ENCODE measurements around the gene GFY.

The GFY gene

DNA sequence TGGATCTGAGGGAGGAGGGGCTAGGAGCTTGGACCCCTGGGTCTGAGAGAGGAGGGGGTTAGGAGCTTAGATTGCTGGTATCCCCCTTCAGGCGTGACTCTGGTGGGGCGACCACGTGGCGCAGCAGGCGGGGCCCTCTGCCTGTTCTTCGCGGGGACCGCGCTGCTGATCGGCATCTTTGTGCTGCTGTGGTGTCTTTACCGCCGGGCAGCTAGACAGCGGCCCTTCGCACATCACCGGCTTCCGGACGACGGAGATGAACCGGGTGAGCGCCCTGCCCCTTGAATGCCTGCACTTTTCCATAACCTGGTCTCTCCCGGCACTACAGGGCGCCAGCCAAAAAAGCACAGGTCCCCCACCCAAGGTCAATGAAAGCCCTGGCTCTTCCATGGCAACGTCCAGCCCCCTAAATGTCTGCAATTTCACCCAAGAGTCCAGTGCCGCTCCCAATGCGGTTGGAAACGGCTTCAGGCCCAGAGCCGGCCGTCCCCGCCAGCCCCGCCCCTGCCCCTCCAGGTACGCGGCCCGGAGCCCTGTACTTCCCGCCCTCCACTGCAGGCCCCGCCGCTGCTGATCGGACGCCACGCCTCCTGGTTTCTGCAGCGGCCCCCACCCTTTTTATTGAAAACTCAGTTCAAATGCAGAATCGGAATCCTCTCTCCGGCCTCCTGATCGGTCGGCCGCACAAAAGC is 2.8 kb downstream of the GFY start:
- peak overlapping the region; percentile 43 for H3K4me2 ChIP-seq (ENCODE audit: low read length)
- H2BK15ac ChIP-seq (replicated peaks; ENCODE audit: low read depth): no peak overlapping the region
- H4K5ac ChIP-seq (ENCODE audit: low read length): no peak overlapping the region
- H3K18ac ChIP-seq (ENCODE audit: low read length): peak overlapping the region; percentile 15
- WGBS (ENCODE audit: extremely low coverage, insufficient coverage, low lambda C conversion rate): no CpG with 5 or more reads among the region's 45 CpGs
- no peak overlapping the region for H3K23ac ChIP-seq (ENCODE audit: low read length)
- peaks cover 26% of the 10 kb centered on the region for H3K27me3 ChIP-seq (ENCODE audit: insufficient read depth, low read length, poor library complexity)
- no peak overlapping the region for H2BK5ac ChIP-seq (ENCODE audit: low read length)
- DNase-seq: peak; percentile 60
- H4K8ac ChIP-seq (ENCODE audit: low read depth, low read length): no peak overlapping the region
- no peak overlapping the region for H3K4ac ChIP-seq (ENCODE audit: low read depth, low read length)
- H3K79me2 ChIP-seq (ENCODE audit: control insufficient read depth, insufficient read depth, low read length): no peaks in the 10 kb centered on the region
- no peaks in the 10 kb centered on the region for H3K36me3 ChIP-seq (ENCODE audit: control insufficient read depth, insufficient read depth, low read length)
- H3K27ac ChIP-seq (ENCODE audit: low read depth, low read length): no peak overlapping the region
- H3K79me1 ChIP-seq (ENCODE audit: low read length): no peaks in the 10 kb centered on the region
- H2AK5ac ChIP-seq (ENCODE audit: low read length): no peak overlapping the region
- H3K4me1 ChIP-seq (ENCODE audit: control insufficient read depth, low read depth, low read length): no peaks in the 10 kb centered on the region
- H3K56ac ChIP-seq (ENCODE audit: low read length): peak overlapping the region; percentile 79
- peak overlapping the region; percentile 57 for H3K9ac ChIP-seq (ENCODE audit: low read length)
- H3K4me3 ChIP-seq (ENCODE audit: low read length): peak overlapping the region; percentile 14
- no peak overlapping the region for H2BK120ac ChIP-seq (ENCODE audit: low read depth, low read length)

DNA sequence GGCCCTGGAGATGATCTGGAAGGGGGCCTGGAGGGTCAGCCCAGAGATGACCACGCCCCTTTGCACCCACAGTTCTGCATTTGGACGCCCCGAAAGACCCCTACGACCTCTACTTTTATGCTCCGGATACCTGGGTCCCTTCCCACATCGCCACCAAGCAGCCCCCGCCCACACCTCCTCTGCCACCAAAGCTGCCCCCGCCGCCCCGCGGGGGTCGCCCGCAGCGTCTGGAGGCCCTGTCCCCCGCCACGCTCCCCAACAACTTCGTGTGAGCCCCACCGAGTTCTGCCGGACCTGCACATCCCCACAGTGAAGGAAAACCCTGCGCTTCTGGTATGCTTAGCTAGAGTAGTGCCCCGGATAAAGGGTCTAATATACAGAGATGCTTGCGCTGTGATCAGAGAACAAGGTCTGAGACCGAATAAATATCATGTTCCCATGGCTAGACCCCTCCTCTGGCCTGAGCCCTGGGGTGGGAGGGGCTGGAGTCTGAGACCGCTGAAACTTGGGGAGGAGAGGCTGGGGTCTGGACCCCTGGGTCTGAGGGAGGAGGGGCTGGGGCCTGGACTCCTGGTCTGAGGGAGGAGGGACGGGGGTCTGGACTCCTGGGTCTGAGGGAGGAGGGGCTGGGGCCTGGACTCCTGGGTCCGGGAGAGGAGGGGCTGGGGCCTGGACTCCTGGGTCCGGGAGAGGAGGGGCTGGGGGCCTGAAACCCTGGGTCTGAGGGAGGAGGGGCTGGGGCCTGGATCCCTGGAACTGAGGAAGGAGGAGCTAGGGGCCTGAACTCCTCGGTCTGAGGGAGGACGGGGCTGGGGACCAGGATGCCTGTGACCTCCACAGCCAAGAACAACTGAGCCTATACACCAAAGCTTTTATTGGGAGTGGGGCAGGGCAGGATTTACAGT is 3.6 kb downstream of the GFY start:
- no peak overlapping the region for H3K4ac ChIP-seq (ENCODE audit: low read depth, low read length)
- no peak overlapping the region for H3K23ac ChIP-seq (ENCODE audit: low read length)
- H2BK5ac ChIP-seq (ENCODE audit: low read length): no peak overlapping the region
- H3K27me3 ChIP-seq (ENCODE audit: insufficient read depth, low read length, poor library complexity): peaks cover 22% of the 10 kb centered on the region
- no peaks in the 10 kb centered on the region for H3K4me1 ChIP-seq (ENCODE audit: control insufficient read depth, low read depth, low read length)
- no peaks in the 10 kb centered on the region for H3K79me2 ChIP-seq (ENCODE audit: control insufficient read depth, insufficient read depth, low read length)
- no peak for DNase-seq
- H2BK15ac ChIP-seq (replicated peaks; ENCODE audit: low read depth): no peak overlapping the region
- H3K9ac ChIP-seq (ENCODE audit: low read length): peak overlapping the region; percentile 51
- WGBS (ENCODE audit: extremely low coverage, insufficient coverage, low lambda C conversion rate): no CpG with 5 or more reads among the region's 29 CpGs
- no peak overlapping the region for H3K18ac ChIP-seq (ENCODE audit: low read length)
- H3K79me1 ChIP-seq (ENCODE audit: low read length): no peaks in the 10 kb centered on the region
- peak overlapping the region; percentile 34 for H3K4me2 ChIP-seq (ENCODE audit: low read length)
- H2AK5ac ChIP-seq (ENCODE audit: low read length): no peak overlapping the region
- H4K8ac ChIP-seq (ENCODE audit: low read depth, low read length): no peak overlapping the region
- H3K27ac ChIP-seq (ENCODE audit: low read depth, low read length): no peak overlapping the region
- no peaks in the 10 kb centered on the region for H3K36me3 ChIP-seq (ENCODE audit: control insufficient read depth, insufficient read depth, low read length)
- H3K56ac ChIP-seq (ENCODE audit: low read length): peak overlapping the region; percentile 62
- no peak overlapping the region for H2BK120ac ChIP-seq (ENCODE audit: low read depth, low read length)
- no peak overlapping the region for H4K5ac ChIP-seq (ENCODE audit: low read length)
- peak overlapping the region; percentile 14 for H3K4me3 ChIP-seq (ENCODE audit: low read length)

DNA sequence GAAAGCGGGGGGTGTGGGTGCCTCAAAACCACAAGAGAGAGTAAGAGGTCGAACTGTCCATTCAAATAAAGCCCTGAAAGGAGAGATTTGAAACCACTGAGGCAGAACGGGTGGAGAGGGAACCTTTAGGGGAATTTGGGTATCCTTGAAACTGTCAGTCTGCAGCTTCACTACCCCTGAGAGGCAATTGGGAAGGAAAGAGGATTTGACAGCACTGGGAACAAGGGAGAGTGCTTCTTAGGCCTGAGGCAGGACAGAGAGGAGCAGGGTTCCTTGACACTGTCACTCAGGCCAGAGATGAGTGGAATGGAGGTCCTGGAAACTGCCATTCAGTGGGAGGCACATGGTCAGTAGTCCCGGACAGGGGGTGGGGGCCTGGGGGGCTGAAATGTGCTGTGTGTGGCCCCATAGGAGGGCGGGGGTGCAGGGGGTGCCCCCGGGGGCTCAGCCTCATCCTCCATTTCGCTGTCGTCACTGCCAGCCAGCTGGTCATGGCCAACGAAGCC is 5.0 kb downstream of the GFY start:
- no peak overlapping the region for H2BK120ac ChIP-seq (ENCODE audit: low read depth, low read length)
- H3K4me1 ChIP-seq (ENCODE audit: control insufficient read depth, low read depth, low read length): no peaks in the 10 kb centered on the region
- DNase-seq: peak; percentile 47
- no peak overlapping the region for H3K4ac ChIP-seq (ENCODE audit: low read depth, low read length)
- no peak overlapping the region for H2BK15ac ChIP-seq (replicated peaks; ENCODE audit: low read depth)
- no peak overlapping the region for H3K56ac ChIP-seq (ENCODE audit: low read length)
- H3K4me2 ChIP-seq (ENCODE audit: low read length): no peak overlapping the region
- peaks cover 16% of the 10 kb centered on the region for H3K27me3 ChIP-seq (ENCODE audit: insufficient read depth, low read length, poor library complexity)
- no peak overlapping the region for H3K23ac ChIP-seq (ENCODE audit: low read length)
- H2AK5ac ChIP-seq (ENCODE audit: low read length): no peak overlapping the region
- H4K8ac ChIP-seq (ENCODE audit: low read depth, low read length): no peak overlapping the region
- H3K18ac ChIP-seq (ENCODE audit: low read length): no peak overlapping the region
- H4K5ac ChIP-seq (ENCODE audit: low read length): no peak overlapping the region
- no peaks in the 10 kb centered on the region for H3K79me2 ChIP-seq (ENCODE audit: control insufficient read depth, insufficient read depth, low read length)
- H3K9ac ChIP-seq (ENCODE audit: low read length): no peak overlapping the region
- no peak overlapping the region for H2BK5ac ChIP-seq (ENCODE audit: low read length)
- no peak overlapping the region for H3K27ac ChIP-seq (ENCODE audit: low read depth, low read length)
- no CpG with 5 or more reads among the region's 9 CpGs for WGBS (ENCODE audit: extremely low coverage, insufficient coverage, low lambda C conversion rate)
- no peaks in the 10 kb centered on the region for H3K36me3 ChIP-seq (ENCODE audit: control insufficient read depth, insufficient read depth, low read length)
- H3K4me3 ChIP-seq (ENCODE audit: low read length): no peak overlapping the region
- no peaks in the 10 kb centered on the region for H3K79me1 ChIP-seq (ENCODE audit: low read length)

DNA sequence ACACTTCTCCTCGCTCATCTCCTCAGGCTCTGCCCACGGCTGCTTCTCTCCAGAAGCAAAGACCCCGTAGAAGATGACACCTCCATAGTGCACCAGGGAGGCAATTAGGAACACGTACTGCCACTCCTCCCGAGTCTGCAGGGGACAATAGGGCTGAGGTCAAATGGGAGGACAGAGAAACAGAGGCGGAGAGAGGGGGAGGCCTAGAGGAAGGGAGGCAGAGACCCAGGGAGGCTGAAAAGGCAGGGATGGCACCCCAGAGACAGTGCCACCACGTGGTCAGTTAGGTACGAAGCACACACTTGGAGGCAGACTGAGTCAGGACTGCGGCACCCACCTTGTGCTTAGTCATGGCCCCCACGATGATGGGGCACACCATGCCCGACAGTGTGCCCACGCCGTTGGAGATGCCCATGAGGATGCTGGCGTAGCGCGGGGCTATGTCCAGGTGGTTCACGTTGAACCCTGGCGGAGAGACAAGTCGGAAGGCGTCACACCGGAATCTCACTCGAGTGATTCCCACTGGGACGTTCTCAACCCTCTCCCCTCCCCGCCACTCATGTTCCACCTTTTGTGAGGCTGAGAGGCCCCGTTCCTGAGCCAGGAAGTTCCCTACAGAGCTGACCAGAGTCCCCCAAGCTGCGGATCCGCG is 5.6 kb downstream of the GFY start:
- peak; percentile 48 for DNase-seq
- Histone ChIP-seq H4K8ac (ENCODE audit: low read depth, low read length) (no peak overlapping the region), H3K27ac (ENCODE audit: low read depth, low read length) (no peak overlapping the region), H3K36me3 (ENCODE audit: control insufficient read depth, insufficient read depth, low read length) (no peaks in the 10 kb centered on the region), H3K79me1 (ENCODE audit: low read length) (no peaks in the 10 kb centered on the region), H3K4me2 (ENCODE audit: low read length) (no peak overlapping the region), H2BK120ac (ENCODE audit: low read depth, low read length) (no peak overlapping the region), H3K9ac (ENCODE audit: low read length) (no peak overlapping the region), H3K27me3 (ENCODE audit: insufficient read depth, low read length, poor library complexity) (peaks cover 11% of the 10 kb centered on the region), H2AK5ac (ENCODE audit: low read length) (no peak overlapping the region), H4K5ac (ENCODE audit: low read length) (no peak overlapping the region), H3K79me2 (ENCODE audit: control insufficient read depth, insufficient read depth, low read length) (no peaks in the 10 kb centered on the region), H2BK15ac (replicated peaks; ENCODE audit: low read depth) (no peak overlapping the region), H2BK5ac (ENCODE audit: low read length) (no peak overlapping the region), H3K4ac (ENCODE audit: low read depth, low read length) (no peak overlapping the region), H3K23ac (ENCODE audit: low read length) (no peak overlapping the region), H3K18ac (ENCODE audit: low read length) (no peak overlapping the region), H3K4me1 (ENCODE audit: control insufficient read depth, low read depth, low read length) (no peaks in the 10 kb centered on the region), H3K4me3 (ENCODE audit: low read length) (no peak overlapping the region), H3K56ac (ENCODE audit: low read length) (no peak overlapping the region)
- no CpG with 5 or more reads among the region's 28 CpGs for WGBS (ENCODE audit: extremely low coverage, insufficient coverage, low lambda C conversion rate)

DNA sequence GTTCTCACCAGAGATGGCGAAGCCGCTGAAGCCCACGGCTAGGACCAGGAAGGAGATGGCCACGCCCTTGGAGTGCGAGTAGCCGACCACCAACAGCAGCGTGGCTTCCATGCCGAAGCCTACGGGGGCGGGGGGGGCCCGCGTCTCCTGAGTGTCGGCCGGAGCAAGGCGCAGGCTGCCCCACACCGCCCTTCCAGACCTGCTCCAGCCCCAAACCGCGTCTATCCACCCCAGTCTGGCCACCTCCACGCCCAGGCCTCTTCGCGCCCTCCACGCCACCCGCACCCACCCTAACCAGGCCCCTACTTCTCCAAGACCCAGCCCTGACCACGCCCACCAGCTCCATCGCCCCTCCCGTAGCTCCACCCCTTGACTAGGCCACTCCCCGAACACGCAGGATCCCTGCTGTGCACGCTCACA is 6.2 kb downstream of the GFY start:
- H2BK15ac ChIP-seq (replicated peaks; ENCODE audit: low read depth): no peak overlapping the region
- H3K27me3 ChIP-seq (ENCODE audit: insufficient read depth, low read length, poor library complexity): peaks cover 10% of the 10 kb centered on the region
- H3K4ac ChIP-seq (ENCODE audit: low read depth, low read length): no peak overlapping the region
- no peak overlapping the region for H2AK5ac ChIP-seq (ENCODE audit: low read length)
- no peak overlapping the region for H2BK120ac ChIP-seq (ENCODE audit: low read depth, low read length)
- no peak overlapping the region for H3K27ac ChIP-seq (ENCODE audit: low read depth, low read length)
- H3K23ac ChIP-seq (ENCODE audit: low read length): no peak overlapping the region
- no peaks in the 10 kb centered on the region for H3K4me1 ChIP-seq (ENCODE audit: control insufficient read depth, low read depth, low read length)
- H3K56ac ChIP-seq (ENCODE audit: low read length): no peak overlapping the region
- no peak overlapping the region for H3K4me2 ChIP-seq (ENCODE audit: low read length)
- H3K18ac ChIP-seq (ENCODE audit: low read length): no peak overlapping the region
- no peak for DNase-seq
- H2BK5ac ChIP-seq (ENCODE audit: low read length): no peak overlapping the region
- no peak overlapping the region for H4K8ac ChIP-seq (ENCODE audit: low read depth, low read length)
- H4K5ac ChIP-seq (ENCODE audit: low read length): no peak overlapping the region
- no peak overlapping the region for H3K9ac ChIP-seq (ENCODE audit: low read length)
- no peak overlapping the region for H3K4me3 ChIP-seq (ENCODE audit: low read length)
- H3K36me3 ChIP-seq (ENCODE audit: control insufficient read depth, insufficient read depth, low read length): no peaks in the 10 kb centered on the region
- H3K79me1 ChIP-seq (ENCODE audit: low read length): no peaks in the 10 kb centered on the region
- WGBS (ENCODE audit: extremely low coverage, insufficient coverage, low lambda C conversion rate): no CpG with 5 or more reads among the region's 29 CpGs
- no peaks in the 10 kb centered on the region for H3K79me2 ChIP-seq (ENCODE audit: control insufficient read depth, insufficient read depth, low read length)
